A673 (cell line): ENCODE measurements around the gene PLA2G6. TPM values are rescaled to one million over a fixed set of nuclear protein-coding genes. Genes with fewer than 3 reads are reported as not detected.

Experiments used
- BruUV-seq: library from RNA; stranded (reverse); fragments of 400-500 nt; replicated peaks from 2 replicates; lab custom pipeline; 2021; lab: Mats Ljungman, UMichigan
- CTCF ChIA-PET: fragments of 300-600 bp; sonication (Branson Sonifier 250); formaldehyde crosslinking; loops from one replicate; lab custom pipeline; 2022; ENCODE audit warnings: antibody characterized with exemption; lab: Charles Lee
- POLR2A ChIA-PET: fragments of 300-600 bp; sonication (Branson Sonifier 250); formaldehyde crosslinking; loops from one replicate; lab custom pipeline; 2022; ENCODE audit warnings: antibody characterized with exemption; ENCODE audit not compliant: low non-redundant PET; lab: Charles Lee
- DNase-seq: peaks from one replicate; pipeline ENCODE4 v3.0.0-alpha.2; 2015; ENCODE audit warnings: low spot score
- H3K27ac ChIP-seq: fragments of 200-600 bp; sonication (generic); 2 replicates; pipeline ENCODE4 v1.5.1; 2016; ENCODE audit warnings: mixed run types, low read depth, mild to moderate bottlenecking, mixed read lengths, antibody characterized with exemption, low read length; ENCODE audit not compliant: poor library complexity, severe bottlenecking
- H3K27me3 ChIP-seq: fragments of 200-600 bp; sonication (generic); replicated peaks from 2 replicates; pipeline ENCODE4 v1.6.1; 2017; ENCODE audit warnings: mixed run types, low read depth, mild to moderate bottlenecking, mixed read lengths, antibody characterized with exemption, low read length; ENCODE audit not compliant: insufficient read depth, poor library complexity
- H3K36me3 ChIP-seq: fragments of 200-600 bp; sonication (generic); 2 replicates; pipeline ENCODE4 v1.6.1; 2016; ENCODE audit warnings: mixed run types, mild to moderate bottlenecking, mixed read lengths, antibody characterized with exemption, low read length; ENCODE audit not compliant: insufficient read depth, poor library complexity, severe bottlenecking
- H3K4me1 ChIP-seq: fragments of 200-600 bp; sonication (generic); 2 replicates; pipeline ENCODE4 v1.6.1; 2017; ENCODE audit warnings: mixed run types, mild to moderate bottlenecking, mixed read lengths, antibody characterized with exemption, low read length; ENCODE audit not compliant: insufficient read depth, poor library complexity, severe bottlenecking
- H3K4me3 ChIP-seq: fragments of 200-600 bp; sonication (generic); 2 replicates; pipeline ENCODE4 v1.5.1; 2016; ENCODE audit warnings: low read depth, mixed run types, mild to moderate bottlenecking, mixed read lengths, low read length; ENCODE audit not compliant: poor library complexity, severe bottlenecking
- H3K9me3 ChIP-seq: fragments of 200-600 bp; sonication (generic); 2 replicates; pipeline ENCODE4 v1.6.1; 2016; ENCODE audit warnings: mixed run types, low read depth, mild to moderate bottlenecking, mixed read lengths, antibody characterized with exemption, low read length; ENCODE audit not compliant: poor library complexity, severe bottlenecking
- CTCF ChIP-seq: fragments of 300-800, 200-600 bp; sonication (generic); conservative IDR thresholded peaks from 2 replicates; pipeline ENCODE4 v1.5.1; 2017; ENCODE audit warnings: low read depth, mild to moderate bottlenecking, antibody characterized with exemption, low read length, moderate library complexity, mixed read lengths
- EZH2 ChIP-seq: fragments of 200-600 bp; sonication (generic); IDR thresholded peaks from 2 replicates; pipeline ENCODE4 v1.6.1; 2017; ENCODE audit warnings: borderline replicate concordance, low read depth, mild to moderate bottlenecking, mixed read lengths, antibody characterized with exemption, low read length; ENCODE audit not compliant: poor library complexity, severe bottlenecking
- intact Hi-C: fragments of 100-400 bp; cut with micrococcal nuclease; formaldehyde crosslinking; loops from one replicate; pipeline ENCODE4 v1.10.0; 2022; ENCODE audit not compliant: unreplicated experiment
- total RNA-seq: library from RNA; stranded (reverse); gene quantifications from 2 replicates; pipeline ENCODE4 v1.2.3, GENCODE V29; 2021

Gene PLA2G6
- total RNA-seq, 1 experiment from 2014 or later, result 31.8 TPM

- BruUV-seq, result no TSS peak
- CTCF ChIA-PET, result no interaction called here
Observed at GRCh38 chr22:38085056-38085455, 96.6 kb downstream of the PLA2G6 start.

GRCh38 chr22:38083931-38084631, 97.5 kb downstream of the PLA2G6 start, which contains the start of gene SLC16A8:
Gene SLC16A8 (minus strand): TSS chr22:38084184. CDS start chr22:38082873, 1,311 bp downstream.
- Histone ChIP-seq H3K4me1 (peaks cover 19% of the 10 kb centered on the region), H3K9me3 (no peaks in the 10 kb centered on the region), H3K27ac (no peak within 1 kb of the TSS), H3K36me3 (no peaks in the 10 kb centered on the region), H3K4me3 (no peak within 1 kb of the TSS), H3K27me3 (peaks cover 18% of the 10 kb centered on the region)
- DNase-seq, result no peak
- CTCF ChIA-PET, result interaction anchor here (0.6 kb wide), 1 partner anchor 32 kb away, joined by 9 read pairs; no protein-coding TSS in a partner anchor
- POLR2A ChIA-PET, result interaction anchor here (0.6 kb wide), 2 partner anchors 17 to 483 kb away, joined by 3 to 17 read pairs; no protein-coding TSS in a partner anchor
- no TSS peak for BruUV-seq
- TF ChIP-seq CTCF, result no peak
- no peak for TF ChIP-seq EZH2
- intact Hi-C loops, result no loop called here

More at GRCh38 chr22:38085056-38085455, 96.6 kb downstream of the PLA2G6 start:
- peaks cover 19% of the 10 kb centered on the region for H3K4me1 ChIP-seq
- intact Hi-C loops, result no loop called here
- POLR2A ChIA-PET, result no interaction called here
- TF ChIP-seq CTCF, result no peak
- no peak for TF ChIP-seq EZH2
- H3K27ac ChIP-seq, result no peak overlapping the region
- no peaks in the 10 kb centered on the region for H3K36me3 ChIP-seq
- H3K27me3 ChIP-seq, result peaks cover 18% of the 10 kb centered on the region
- no peak for DNase-seq
- no peaks in the 10 kb centered on the region for H3K9me3 ChIP-seq
- no peak overlapping the region for H3K4me3 ChIP-seq

DNA sequence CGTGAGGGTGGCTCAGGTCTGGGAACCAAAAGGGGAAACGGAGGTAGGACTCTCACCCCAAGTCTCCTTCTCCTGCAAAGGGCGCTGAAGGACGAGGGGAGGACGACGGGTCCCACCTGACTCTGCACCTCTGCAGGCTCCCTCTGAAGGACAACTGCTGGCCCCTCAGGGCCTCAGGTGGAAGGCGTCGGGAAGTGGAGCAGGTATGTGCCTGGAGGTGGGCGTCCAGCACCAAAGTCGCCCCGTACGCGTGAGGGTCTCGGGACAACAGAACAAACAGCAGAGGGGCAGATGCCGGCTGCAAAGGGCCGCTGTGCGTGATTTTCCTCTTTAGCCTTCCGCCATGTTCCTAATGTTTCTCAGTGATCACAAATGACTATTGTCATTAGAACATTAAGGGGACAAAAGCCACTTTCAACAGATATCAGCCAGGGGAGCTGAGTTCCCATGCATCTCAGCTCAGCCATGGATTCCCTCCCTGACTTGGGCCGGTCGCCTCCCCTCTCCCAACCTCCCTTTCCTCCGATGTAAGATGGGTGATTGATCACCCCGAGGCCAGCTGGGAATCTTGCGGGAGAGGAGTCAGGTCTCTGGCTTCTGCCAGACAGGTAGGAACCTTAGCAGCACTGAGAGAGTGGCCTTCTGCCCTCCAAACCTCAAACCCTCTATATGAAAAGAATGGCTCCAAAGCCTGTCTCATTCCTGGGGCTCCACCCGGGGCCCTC, 98.5 kb downstream of the PLA2G6 start:
- Histone ChIP-seq H3K36me3 (no peaks in the 10 kb centered on the region), H3K4me3 (no peak overlapping the region), H3K4me1 (peaks cover 12% of the 10 kb centered on the region), H3K27ac (no peak overlapping the region), H3K9me3 (no peaks in the 10 kb centered on the region), H3K27me3 (peaks cover 18% of the 10 kb centered on the region)
- BruUV-seq, result no TSS peak
- DNase-seq, result no peak
- ChIA-PET POLR2A (interaction anchor here (0.6 kb wide), 1 partner anchor 18 kb away, joined by 17 read pairs; no protein-coding TSS in a partner anchor), CTCF (no interaction called here)
- TF ChIP-seq EZH2, result no peak
- no peak for TF ChIP-seq CTCF
- intact Hi-C loops, result no loop called here
